Measurements from ENCODE around the gene FGF14.

DNA sequence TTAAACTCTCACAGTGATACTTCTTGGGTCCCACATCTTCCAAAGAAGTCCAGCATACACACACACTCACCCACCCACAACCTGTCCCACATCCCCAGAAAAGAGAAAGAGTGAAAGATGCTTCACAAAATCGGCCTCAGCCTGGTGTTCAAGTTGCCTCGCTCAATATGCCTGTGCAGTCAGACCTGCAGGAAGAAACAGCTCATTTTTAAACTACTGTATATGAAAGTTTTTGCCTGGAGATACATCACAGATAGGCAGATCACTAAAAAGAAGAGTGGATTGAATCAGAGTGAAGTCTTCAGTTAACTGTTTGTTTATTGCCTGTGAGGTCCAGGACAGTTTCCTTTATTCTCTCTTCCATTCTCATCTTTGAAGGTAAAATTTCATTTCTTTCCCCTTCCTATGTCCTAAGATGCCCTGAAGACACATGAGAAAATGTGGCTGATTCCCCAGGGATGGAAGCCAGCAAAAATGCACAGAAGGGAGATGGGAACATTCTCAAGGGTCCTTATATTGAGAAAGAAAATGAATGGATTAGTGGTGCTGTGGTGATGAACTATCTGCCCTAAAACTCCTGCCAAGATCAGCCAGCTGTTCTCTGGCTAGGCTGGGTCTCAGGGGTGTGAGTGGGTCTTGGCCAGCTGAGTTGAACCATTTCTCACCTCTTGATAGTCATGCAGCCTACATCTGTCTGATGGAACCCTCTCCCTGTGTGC, 690.4 kb downstream of the FGF14 start:
- no peak for TF ChIP-seq YY1 (IDR thresholded peaks at IDR 0.05; ENCODE audit: insufficient read depth, insufficient read length)
- TF ChIP-seq ZNF274 (IDR thresholded peaks at IDR 0.05; ENCODE audit: low read depth, low read length): no peak
- TF ChIP-seq SUZ12 (IDR thresholded peaks at IDR 0.05; ENCODE audit: extremely low read depth, insufficient read depth, insufficient read length): no peak
